Retinal pigment epithelial cell (primary cell): ENCODE measurements around the gene PLEKHA5.

Source experiments
- DNase-seq: peaks from one replicate; pipeline ENCODE4 v3.0.0-alpha.2; 2010; ENCODE audit warnings: low read depth
- H3K4me3 ChIP-seq: 2 replicates; pipeline ENCODE4 v1.5.1; 2011; ENCODE audit warnings: mild to moderate bottlenecking, low read length, control low read depth, moderate library complexity
- TF ChIP-seq, protein P1 (sequence below): conservative IDR thresholded peaks from 2 replicates; pipeline ENCODE4 v1.5.1; 2011; ENCODE audit warnings: low read depth, low read length, control low read depth, inconsistent platforms

The PLEKHA5 gene

DNA sequence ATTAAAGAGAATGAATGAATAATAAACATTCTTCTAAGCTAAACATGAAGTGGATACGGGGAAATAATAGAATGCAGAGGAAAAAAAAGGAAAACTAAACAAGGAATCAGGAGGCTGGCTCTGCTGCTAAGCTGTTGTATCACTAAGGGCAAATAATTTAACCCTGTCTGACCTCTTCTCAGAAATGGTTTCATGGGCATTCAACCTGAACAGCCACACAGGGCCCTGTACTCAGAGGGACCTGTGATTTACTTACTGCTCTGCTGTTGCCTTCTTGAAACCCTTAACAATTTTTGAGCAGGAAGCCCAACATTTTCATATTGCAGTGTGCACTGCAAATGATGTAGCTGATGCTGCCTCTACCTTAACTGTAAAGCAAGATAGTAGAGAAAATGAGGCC is 14.2 kb upstream of the PLEKHA5 start:
- TF ChIP-seq, protein P1, sequence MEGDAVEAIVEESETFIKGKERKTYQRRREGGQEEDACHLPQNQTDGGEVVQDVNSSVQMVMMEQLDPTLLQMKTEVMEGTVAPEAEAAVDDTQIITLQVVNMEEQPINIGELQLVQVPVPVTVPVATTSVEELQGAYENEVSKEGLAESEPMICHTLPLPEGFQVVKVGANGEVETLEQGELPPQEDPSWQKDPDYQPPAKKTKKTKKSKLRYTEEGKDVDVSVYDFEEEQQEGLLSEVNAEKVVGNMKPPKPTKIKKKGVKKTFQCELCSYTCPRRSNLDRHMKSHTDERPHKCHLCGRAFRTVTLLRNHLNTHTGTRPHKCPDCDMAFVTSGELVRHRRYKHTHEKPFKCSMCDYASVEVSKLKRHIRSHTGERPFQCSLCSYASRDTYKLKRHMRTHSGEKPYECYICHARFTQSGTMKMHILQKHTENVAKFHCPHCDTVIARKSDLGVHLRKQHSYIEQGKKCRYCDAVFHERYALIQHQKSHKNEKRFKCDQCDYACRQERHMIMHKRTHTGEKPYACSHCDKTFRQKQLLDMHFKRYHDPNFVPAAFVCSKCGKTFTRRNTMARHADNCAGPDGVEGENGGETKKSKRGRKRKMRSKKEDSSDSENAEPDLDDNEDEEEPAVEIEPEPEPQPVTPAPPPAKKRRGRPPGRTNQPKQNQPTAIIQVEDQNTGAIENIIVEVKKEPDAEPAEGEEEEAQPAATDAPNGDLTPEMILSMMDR, result no peak
- no peak overlapping the region for H3K4me3 ChIP-seq
- no peak for DNase-seq

DNA sequence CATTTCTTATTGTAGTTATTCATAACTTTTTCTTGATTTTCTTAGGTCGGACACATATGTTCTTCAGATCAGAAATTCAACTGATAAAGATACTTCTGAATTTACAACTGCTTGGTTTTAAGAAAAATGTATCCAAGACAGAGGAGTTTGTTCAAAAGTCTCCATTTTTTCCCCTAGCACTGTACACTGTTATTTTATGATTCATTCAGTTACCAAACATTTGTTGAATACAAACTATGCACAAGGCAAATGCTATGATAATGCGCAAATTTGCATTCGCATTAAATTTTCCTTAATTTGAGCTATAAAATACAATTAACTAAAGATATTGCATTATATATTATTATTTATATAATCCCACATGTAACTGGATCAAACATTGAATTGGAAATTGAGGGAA is 10.1 kb upstream of the PLEKHA5 start:
- no peak overlapping the region for H3K4me3 ChIP-seq
- DNase-seq, result no peak
- TF ChIP-seq, protein P1, result no peak

DNA sequence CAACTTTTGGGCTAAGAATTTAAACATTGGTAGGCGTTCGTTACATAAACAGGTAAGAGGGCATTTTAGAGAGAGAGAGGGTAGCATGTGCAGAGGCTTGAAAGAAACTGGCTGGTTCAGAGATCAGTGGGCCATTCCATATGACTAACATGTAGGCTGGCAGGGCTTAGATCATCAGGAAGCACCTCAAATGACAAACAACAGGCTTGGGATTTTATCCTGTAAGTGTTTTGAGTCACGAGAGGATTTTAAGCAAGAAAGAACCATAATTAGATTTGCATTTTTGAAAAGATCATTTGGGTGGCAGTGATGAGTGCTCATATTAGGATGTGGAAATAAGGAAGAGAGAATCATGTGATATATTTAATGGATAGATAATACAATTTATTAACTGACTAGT is 8.7 kb upstream of the PLEKHA5 start:
- TF ChIP-seq, protein P1, result no peak
- no peak overlapping the region for H3K4me3 ChIP-seq
- DNase-seq, result no peak

DNA sequence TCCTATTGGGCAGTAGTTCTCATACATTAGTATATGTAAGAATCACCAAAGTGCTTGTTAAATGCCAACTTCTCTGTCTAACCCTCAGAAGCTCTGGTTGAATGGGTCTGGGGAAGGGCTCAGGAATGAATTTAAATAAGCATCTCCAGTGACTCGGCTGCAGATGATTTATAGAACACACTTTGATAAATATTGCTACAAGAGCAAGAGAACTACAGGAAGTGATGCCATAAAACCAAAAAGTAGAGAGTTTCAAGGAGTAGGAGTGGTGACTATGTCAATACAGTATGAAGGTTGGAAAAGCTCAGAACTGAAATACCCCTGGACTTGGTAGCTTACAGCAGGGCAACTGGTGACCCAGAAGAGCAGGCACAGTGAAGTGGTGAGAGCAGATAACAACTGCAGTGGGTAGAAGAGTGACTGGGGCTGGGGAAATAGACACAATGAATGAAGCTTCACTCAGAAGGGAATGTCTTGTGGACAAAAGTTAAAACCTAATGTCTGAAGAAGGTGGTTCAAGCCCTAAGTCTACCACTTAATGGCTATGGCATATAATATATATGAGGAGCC is 8.0 kb upstream of the PLEKHA5 start:
- TF ChIP-seq, protein P1, result no peak
- no peak overlapping the region for H3K4me3 ChIP-seq
- DNase-seq, result no peak

DNA sequence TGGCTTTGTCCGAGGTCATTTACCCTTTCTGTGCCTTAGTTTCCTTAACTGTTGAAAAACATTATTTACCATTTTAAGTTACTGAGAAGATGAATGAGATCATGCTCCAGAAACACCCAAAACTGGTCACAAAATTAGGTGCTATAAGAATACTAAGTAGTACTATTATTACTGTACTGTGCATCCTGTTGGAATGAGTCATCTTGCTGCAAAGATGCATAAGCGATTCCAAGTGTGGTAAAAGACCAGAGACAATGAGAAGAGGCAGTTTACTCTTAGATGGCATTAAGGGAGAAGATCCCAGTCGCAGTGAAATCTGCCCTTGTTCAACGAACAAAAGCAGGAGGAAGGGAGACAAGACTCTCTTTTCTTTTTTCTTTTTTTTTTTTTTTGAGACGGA is 4.2 kb upstream of the PLEKHA5 start:
- TF ChIP-seq, protein P1, result no peak
- no peak overlapping the region for H3K4me3 ChIP-seq
- DNase-seq, result no peak

DNA sequence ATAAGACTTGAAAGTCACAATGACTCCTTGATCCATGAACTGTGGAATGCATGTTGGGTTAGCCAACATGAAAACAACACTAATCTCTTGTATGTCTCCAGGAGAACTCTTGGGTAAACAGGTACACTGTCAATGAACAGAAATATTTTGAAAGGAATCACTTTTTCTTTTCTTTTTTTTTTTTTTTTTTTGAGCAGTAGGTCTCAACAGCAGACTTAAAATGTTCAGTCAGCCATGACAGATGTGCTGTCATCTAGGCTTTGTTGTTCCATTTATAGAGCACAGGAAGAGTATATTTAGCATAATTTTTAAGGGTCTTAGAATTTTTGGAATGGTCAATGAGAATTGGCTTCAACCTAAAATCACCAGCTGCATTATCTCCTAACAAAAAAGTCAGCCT is 2.3 kb upstream of the PLEKHA5 start:
- DNase-seq, result no peak
- TF ChIP-seq, protein P1, result no peak
- no peak overlapping the region for H3K4me3 ChIP-seq

DNA sequence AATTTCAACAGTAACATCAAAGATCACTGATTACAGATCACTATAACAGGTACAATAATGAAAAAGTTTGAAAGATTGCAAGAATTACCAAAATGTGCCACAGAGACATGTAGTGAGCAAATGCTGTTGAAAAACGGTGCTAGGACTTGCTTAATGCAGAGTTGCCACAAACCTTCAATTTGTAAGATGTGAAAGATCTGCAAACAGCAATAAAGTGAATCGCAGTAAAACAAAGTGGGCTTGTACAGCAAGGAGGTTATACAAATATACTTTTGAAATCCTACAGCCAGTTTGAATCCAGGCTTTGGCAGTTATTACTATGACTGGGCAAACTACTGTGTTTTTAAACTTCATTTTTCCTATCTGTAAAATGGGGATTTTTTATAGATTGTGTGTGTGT is 1.0 kb upstream of the PLEKHA5 start:
- TF ChIP-seq, protein P1, result no peak
- no peak for DNase-seq
- no peak overlapping the region for H3K4me3 ChIP-seq
